OCI-LY7 (cell line): Measurements from ENCODE around the gene BTBD9.

Source experiments
- CTCF ChIP-seq: fragments of 200-600 bp; sonication (generic); conservative IDR thresholded peaks from 2 replicates; pipeline ENCODE4 v1.5.1; 2014; ENCODE audit warnings: mild to moderate bottlenecking, antibody characterized with exemption, low read length, moderate library complexity, mixed read lengths
- EZH2phosphoT487 ChIP-seq: fragments of 200-600 bp; sonication (generic); IDR thresholded peaks from 2 replicates; pipeline ENCODE4 v1.6.1; 2018; ENCODE audit warnings: low read depth, borderline replicate concordance, mild to moderate bottlenecking, mixed run types, antibody characterized with exemption, low read length, moderate library complexity, mixed read lengths

- TF ChIP-seq CTCF (no peak), EZH2phosphoT487 (no peak)
Observed at GRCh38 chr6:38184585-38185080, 455.1 kb downstream of the BTBD9 start.
